Nephron (organoid): ENCODE data around the gene SELENOW.

Source experiments
- H3K27ac Mint-ChIP-seq, 3 experiments: 2 replicates each; pipeline ENCODE4 v1.8.0; 2020; ENCODE audit warnings: mixed read lengths in 3 of 3, mild to moderate bottlenecking in 2 of 3, moderate library complexity in 1 of 3
- H3K27me3 Mint-ChIP-seq: 2 replicates; pipeline ENCODE4 v1.8.0; 2021; ENCODE audit warnings: low read depth, mild to moderate bottlenecking, moderate library complexity, mixed read lengths
- H3K36me3 Mint-ChIP-seq: 2 replicates; pipeline ENCODE4 v1.8.0; 2020; ENCODE audit warnings: low read depth, mixed read lengths
- H3K4me1 Mint-ChIP-seq: 2 replicates; pipeline ENCODE4 v1.8.0; 2020; ENCODE audit warnings: mixed read lengths
- H3K4me3 Mint-ChIP-seq, 3 experiments: 2 replicates each; pipeline ENCODE4 v1.8.0; 2020; ENCODE audit warnings: mild to moderate bottlenecking in 3 of 3, mixed read lengths in 3 of 3, moderate library complexity in 2 of 3
- H3K9me3 Mint-ChIP-seq: 2 replicates; pipeline ENCODE4 v1.8.0; 2020; ENCODE audit warnings: mixed read lengths
- TF ChIP-seq, protein P1 (sequence below), 3 experiments: fragments of 200-600 bp; sonication (generic); IDR thresholded peaks; one replicate each; pipeline ENCODE4 v1.5.0; 2021; ENCODE audit warnings: antibody characterized with exemption in 3 of 3; ENCODE audit not compliant: unreplicated experiment in 3 of 3

Gene SELENOW

DNA sequence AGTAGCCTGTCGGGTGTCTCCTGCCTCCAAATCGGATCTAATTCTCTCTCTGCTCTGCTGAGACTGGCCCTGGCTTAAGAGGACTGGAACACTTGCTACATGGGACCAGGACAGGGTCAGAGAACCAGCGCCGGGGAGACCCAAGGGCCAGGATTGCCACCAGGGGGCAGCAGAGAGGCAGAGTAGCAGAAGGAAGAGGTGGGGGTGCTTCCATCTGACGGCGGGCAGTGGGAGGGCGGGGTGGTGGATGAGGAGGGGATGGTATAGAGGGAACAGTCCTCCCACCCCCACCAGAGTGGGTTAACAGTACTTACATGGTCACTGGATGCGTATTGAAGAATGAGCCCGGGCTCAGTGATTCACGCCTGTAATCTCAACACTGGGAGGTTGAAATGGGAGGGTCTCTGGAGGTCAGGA, 11.9 kb downstream of the SELENOW start:
- Mint-ChIP-seq H3K4me3 (no peak overlapping the region), H3K27ac (no peak overlapping the region), H3K9me3 (no peaks in the 10 kb centered on the region), H3K36me3 (peaks cover 6% of the 10 kb centered on the region), H3K27me3 (peaks cover 6% of the 10 kb centered on the region), H3K4me1 (peaks cover 11% of the 10 kb centered on the region)
- TF ChIP-seq, protein P1, sequence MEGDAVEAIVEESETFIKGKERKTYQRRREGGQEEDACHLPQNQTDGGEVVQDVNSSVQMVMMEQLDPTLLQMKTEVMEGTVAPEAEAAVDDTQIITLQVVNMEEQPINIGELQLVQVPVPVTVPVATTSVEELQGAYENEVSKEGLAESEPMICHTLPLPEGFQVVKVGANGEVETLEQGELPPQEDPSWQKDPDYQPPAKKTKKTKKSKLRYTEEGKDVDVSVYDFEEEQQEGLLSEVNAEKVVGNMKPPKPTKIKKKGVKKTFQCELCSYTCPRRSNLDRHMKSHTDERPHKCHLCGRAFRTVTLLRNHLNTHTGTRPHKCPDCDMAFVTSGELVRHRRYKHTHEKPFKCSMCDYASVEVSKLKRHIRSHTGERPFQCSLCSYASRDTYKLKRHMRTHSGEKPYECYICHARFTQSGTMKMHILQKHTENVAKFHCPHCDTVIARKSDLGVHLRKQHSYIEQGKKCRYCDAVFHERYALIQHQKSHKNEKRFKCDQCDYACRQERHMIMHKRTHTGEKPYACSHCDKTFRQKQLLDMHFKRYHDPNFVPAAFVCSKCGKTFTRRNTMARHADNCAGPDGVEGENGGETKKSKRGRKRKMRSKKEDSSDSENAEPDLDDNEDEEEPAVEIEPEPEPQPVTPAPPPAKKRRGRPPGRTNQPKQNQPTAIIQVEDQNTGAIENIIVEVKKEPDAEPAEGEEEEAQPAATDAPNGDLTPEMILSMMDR (IDR thresholded peaks at IDR 0.05; ENCODE audit: unreplicated experiment in 3 of 3) = peak; percentile 64 to 68 (median 66)

DNA sequence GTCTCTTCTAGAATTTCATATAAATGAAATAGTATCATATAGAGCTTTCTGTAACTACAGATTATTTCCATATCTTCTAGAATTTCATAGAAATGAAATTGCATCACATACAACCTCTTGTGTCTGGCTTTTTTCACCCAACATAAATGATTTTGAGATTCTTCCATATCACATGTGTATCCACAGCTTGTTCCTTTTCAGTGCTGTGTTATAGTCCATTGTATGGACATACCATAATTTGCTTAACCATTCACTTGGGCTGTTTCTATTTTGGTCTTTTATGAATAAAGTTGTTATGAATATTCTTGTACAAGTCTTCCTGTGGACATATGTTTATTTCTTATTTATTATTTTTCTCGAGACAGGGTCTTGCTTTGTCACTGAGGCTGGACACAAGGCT, 14.1 kb downstream of the SELENOW start:
- H3K4me1 Mint-ChIP-seq = peaks cover 10% of the 10 kb centered on the region
- TF ChIP-seq, protein P1 (IDR thresholded peaks at IDR 0.05; ENCODE audit: unreplicated experiment in 3 of 3) = no peak
- H3K4me3 Mint-ChIP-seq = no peak overlapping the region
- no peak overlapping the region for H3K27ac Mint-ChIP-seq
- H3K27me3 Mint-ChIP-seq = peaks cover 3% of the 10 kb centered on the region
- H3K9me3 Mint-ChIP-seq = no peaks in the 10 kb centered on the region
- H3K36me3 Mint-ChIP-seq = peaks cover 9% of the 10 kb centered on the region

DNA sequence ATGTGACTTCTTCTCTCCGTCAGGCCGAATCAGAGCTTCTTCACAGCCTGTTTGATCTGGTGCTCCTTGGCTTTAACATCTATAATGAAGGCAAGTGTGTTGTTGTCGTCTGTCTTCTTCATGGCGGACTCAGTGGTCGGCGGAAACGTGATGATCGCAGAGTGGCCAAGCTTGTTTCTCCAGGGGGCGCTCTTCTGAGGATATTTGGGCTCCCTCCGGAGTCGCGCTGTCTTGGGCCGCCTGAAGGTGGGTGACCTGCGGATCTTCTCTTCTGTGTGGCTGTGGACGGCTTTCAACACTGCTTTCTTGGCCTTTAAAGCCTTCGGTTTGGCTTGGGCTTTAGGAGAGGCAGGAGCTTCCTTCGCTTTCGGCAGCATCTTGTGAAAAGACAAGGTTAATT, 16.0 kb downstream of the SELENOW start:
- H3K4me3 Mint-ChIP-seq = no peak overlapping the region
- peaks cover 5% of the 10 kb centered on the region for H3K36me3 Mint-ChIP-seq
- TF ChIP-seq, protein P1 (IDR thresholded peaks at IDR 0.05; ENCODE audit: unreplicated experiment in 3 of 3) = no peak
- no peak overlapping the region for H3K27ac Mint-ChIP-seq
- peaks cover 5% of the 10 kb centered on the region for H3K27me3 Mint-ChIP-seq
- H3K4me1 Mint-ChIP-seq = peaks cover 4% of the 10 kb centered on the region
- peaks cover 4% of the 10 kb centered on the region for H3K9me3 Mint-ChIP-seq

DNA sequence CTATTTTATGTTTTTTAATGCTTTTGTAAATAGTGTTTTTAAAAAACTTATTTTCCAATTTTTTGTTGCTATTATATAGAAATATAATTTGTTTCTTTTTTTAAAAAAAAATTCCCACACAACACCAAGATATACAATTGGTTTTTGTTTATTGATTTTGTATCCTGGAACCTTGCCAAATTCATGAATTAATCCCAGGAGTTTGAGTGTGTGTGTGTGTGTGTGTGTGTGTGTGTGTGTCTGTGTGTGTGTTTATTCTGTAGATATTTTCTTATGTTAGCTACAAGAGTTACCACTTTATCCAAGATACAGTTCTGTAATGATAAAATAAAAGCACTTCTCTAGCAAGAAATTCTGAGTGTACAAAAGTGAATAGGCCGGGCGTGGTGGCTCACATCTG, 18.3 kb downstream of the SELENOW start:
- H3K4me3 Mint-ChIP-seq = no peak overlapping the region
- TF ChIP-seq, protein P1 (IDR thresholded peaks at IDR 0.05; ENCODE audit: unreplicated experiment in 3 of 3) = no peak
- peaks cover 4% of the 10 kb centered on the region for H3K4me1 Mint-ChIP-seq
- H3K27me3 Mint-ChIP-seq = peaks cover 5% of the 10 kb centered on the region
- peaks cover 9% of the 10 kb centered on the region for H3K9me3 Mint-ChIP-seq
- H3K36me3 Mint-ChIP-seq = peaks cover 5% of the 10 kb centered on the region
- no peak overlapping the region for H3K27ac Mint-ChIP-seq

DNA sequence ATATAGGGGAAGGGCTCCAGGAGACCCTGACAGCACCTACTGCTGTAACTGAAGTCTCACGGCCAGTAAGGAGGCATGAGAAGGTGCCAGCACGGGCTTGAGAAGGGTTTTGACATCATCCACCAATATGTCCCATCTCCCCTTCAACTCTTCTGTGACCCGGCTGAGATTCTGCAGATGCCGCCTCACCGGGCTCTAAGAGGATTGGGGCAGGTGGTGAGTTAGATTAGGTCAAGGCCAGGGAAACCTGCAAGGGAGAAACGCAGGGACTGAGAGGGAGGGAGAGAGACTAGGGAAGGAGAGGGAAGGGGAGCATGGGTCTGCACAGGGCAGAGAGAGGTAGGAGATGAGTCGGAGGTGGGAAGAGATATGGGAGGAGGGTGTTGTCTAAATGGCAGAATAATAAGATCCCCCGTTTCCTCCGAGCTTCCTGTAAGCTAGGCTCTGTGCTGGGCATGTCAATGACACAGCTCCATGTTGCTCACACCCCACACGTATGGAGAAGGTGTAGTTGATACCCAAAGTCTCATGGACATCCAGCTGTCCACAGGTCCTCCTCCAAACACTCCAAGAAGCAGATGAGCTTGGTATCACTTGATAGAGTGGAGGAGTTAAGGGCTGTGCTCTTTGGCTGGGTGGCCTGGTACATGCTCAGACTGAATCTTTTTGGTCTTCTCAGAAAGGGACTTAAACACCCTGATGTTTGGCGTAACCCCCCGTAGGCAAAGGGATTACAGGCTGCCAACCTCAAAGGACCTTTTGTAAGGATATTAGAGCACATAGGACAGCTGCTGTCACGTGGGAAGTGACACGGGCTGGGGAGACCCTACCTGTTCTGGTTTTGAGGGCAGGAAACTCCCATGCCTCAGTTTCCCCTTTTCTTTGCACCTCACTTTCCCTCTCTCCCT, 19.7 kb downstream of the SELENOW start:
- peaks cover 9% of the 10 kb centered on the region for H3K9me3 Mint-ChIP-seq
- peaks cover 5% of the 10 kb centered on the region for H3K36me3 Mint-ChIP-seq
- H3K4me1 Mint-ChIP-seq = peaks cover 4% of the 10 kb centered on the region
- H3K4me3 Mint-ChIP-seq = no peak overlapping the region
- TF ChIP-seq, protein P1 (IDR thresholded peaks at IDR 0.05; ENCODE audit: unreplicated experiment in 3 of 3) = no peak
- peaks cover 5% of the 10 kb centered on the region for H3K27me3 Mint-ChIP-seq
- no peak overlapping the region for H3K27ac Mint-ChIP-seq

DNA sequence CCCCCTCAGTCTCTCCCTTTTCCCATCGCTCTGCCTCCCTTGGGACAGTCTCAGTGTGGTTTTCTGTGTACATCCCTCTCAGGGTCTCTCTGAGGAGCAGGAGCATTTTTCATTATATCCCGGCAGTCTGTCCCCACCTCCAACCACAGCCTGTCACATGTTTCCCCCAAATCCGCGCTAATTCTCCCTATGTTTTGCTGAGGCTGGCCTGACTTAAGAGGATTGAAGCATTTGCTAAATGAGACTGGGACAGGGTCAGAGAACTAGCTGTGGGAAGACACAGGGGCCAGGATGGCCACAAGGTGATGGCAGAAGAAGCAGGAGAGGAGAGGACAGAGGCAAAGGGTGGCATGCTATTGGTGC, 20.4 kb downstream of the SELENOW start:
- Mint-ChIP-seq H3K27me3 (peaks cover 5% of the 10 kb centered on the region), H3K4me3 (no peak overlapping the region), H3K9me3 (peaks cover 9% of the 10 kb centered on the region), H3K4me1 (peaks cover 4% of the 10 kb centered on the region), H3K27ac (no peak overlapping the region), H3K36me3 (peaks cover 5% of the 10 kb centered on the region)
- TF ChIP-seq, protein P1 (IDR thresholded peaks at IDR 0.05; ENCODE audit: unreplicated experiment in 3 of 3) = no peak
